ENCODE data around the gene RNASEH1. TPM values are rescaled to one million over a fixed set of nuclear protein-coding genes. Genes with fewer than 3 reads are reported as not detected.

The RNASEH1 gene
- total and polyA plus RNA-seq, 2 of the 13 experiments (the other 11 are each of a cell fraction or from before 2014, with no cell fraction given), result 14.5 to 57.4 TPM

DNA sequence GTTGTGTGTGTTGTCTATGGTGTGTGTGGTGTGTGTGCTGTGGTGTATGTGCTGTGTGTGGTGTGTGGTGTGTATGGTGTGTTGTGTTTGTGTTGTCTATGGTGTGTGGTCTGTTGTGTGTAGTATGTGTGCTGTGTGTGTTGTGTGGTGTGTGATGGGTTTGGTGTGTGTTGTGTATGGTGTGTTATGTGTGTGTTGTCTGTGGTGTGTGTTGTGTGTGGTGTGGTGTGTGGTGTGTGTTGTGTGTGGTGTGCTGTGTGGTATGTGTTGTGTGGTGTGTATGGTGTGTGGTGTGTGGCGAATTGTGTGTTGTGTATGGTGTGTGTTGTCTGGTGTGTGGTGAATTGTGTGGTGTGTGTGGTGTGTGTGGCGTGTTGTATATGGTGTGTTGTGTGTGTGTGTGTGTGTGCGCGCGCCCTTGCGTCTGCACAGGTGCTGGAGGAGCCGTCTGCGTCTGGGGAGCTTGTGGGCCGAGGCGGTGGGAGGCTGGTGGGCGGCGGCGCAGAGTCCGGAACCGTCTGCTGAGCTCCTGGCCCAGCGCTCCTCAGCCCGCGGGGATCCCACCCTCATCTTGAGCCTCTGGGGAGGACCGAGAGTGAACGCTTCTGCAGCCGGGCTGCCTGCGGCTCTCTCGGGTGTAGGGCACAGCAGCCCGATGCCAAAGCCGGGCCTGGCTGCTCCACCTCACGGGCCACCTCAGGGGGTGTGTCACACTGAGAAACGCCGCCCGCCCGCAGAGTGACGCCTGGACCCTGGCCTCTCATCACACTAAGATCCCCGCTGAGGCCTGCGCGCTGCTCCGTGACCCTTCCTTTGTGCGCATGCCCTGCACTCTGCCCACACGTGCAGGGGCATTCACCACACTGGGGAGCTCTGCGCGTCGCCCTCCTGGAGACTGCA is 30.0 kb downstream of the RNASEH1 start (continued):
- TF ChIP-seq, protein P1, sequence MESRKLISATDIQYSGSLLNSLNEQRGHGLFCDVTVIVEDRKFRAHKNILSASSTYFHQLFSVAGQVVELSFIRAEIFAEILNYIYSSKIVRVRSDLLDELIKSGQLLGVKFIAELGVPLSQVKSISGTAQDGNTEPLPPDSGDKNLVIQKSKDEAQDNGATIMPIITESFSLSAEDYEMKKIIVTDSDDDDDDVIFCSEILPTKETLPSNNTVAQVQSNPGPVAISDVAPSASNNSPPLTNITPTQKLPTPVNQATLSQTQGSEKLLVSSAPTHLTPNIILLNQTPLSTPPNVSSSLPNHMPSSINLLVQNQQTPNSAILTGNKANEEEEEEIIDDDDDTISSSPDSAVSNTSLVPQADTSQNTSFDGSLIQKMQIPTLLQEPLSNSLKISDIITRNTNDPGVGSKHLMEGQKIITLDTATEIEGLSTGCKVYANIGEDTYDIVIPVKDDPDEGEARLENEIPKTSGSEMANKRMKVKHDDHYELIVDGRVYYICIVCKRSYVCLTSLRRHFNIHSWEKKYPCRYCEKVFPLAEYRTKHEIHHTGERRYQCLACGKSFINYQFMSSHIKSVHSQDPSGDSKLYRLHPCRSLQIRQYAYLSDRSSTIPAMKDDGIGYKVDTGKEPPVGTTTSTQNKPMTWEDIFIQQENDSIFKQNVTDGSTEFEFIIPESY (CRISPR knock-in tag; IDR thresholded peaks at IDR 0.05), result no peak
- TF ChIP-seq KMT2A (CRISPR knock-in tag; IDR thresholded peaks at IDR 0.05) (no peak), GTF3A (CRISPR knock-in tag; conservative IDR thresholded peaks at IDR 0.05) (0 out of 2 replicates have a peak, but pooled peaks have one; percentile 28), AGO2 (optimal IDR thresholded peaks at IDR 0.05; ENCODE audit: low read depth, low read length) (peak; percentile 72), BORCS8-MEF2B (CRISPR knock-in tag; IDR thresholded peaks at IDR 0.05) (no peak), LCORL (IDR thresholded peaks at IDR 0.05) (peak; percentile 58; the same call in 1 of the 2 replicates), LCORL (CRISPR knock-in tag; IDR thresholded peaks at IDR 0.05) (no peak)
- TF ChIP-seq, protein P2, sequence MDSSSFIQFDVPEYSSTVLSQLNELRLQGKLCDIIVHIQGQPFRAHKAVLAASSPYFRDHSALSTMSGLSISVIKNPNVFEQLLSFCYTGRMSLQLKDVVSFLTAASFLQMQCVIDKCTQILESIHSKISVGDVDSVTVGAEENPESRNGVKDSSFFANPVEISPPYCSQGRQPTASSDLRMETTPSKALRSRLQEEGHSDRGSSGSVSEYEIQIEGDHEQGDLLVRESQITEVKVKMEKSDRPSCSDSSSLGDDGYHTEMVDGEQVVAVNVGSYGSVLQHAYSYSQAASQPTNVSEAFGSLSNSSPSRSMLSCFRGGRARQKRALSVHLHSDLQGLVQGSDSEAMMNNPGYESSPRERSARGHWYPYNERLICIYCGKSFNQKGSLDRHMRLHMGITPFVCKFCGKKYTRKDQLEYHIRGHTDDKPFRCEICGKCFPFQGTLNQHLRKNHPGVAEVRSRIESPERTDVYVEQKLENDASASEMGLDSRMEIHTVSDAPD (CRISPR knock-in tag; IDR thresholded peaks at IDR 0.05), result no peak
- TF ChIP-seq, protein P3, sequence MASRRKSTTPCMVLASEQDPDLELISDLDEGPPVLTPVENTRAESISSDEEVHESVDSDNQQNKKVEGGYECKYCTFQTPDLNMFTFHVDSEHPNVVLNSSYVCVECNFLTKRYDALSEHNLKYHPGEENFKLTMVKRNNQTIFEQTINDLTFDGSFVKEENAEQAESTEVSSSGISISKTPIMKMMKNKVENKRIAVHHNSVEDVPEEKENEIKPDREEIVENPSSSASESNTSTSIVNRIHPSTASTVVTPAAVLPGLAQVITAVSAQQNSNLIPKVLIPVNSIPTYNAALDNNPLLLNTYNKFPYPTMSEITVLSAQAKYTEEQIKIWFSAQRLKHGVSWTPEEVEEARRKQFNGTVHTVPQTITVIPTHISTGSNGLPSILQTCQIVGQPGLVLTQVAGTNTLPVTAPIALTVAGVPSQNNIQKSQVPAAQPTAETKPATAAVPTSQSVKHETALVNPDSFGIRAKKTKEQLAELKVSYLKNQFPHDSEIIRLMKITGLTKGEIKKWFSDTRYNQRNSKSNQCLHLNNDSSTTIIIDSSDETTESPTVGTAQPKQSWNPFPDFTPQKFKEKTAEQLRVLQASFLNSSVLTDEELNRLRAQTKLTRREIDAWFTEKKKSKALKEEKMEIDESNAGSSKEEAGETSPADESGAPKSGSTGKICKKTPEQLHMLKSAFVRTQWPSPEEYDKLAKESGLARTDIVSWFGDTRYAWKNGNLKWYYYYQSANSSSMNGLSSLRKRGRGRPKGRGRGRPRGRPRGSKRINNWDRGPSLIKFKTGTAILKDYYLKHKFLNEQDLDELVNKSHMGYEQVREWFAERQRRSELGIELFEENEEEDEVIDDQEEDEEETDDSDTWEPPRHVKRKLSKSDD (CRISPR knock-in tag; IDR thresholded peaks at IDR 0.05; ENCODE audit: low read depth), result no peak

Data from HepG2 (cell line).